Neural progenitor cell (in vitro differentiated cells): ENCODE data around the gene ADGRF1.

Experiments
- CTCF ChIP-seq: fragments of 200-600 bp; sonication (generic); IDR thresholded peaks from 2 replicates; pipeline ENCODE4 v1.5.1; 2017; ENCODE audit warnings: antibody characterized with exemption, mild to moderate bottlenecking
- EZH2 ChIP-seq: fragments of 200-600 bp; sonication (generic); IDR thresholded peaks from 2 replicates; pipeline ENCODE4 v1.6.1; 2017; ENCODE audit warnings: antibody characterized with exemption, mild to moderate bottlenecking, moderate library complexity
- EZH2phosphoT487 ChIP-seq: fragments of 200-600 bp; sonication (generic); IDR thresholded peaks from 2 replicates; pipeline ENCODE4 v1.6.1; 2017; ENCODE audit warnings: antibody characterized with exemption

GRCh38 chr6:47031656-47032055 is 10.5 kb downstream of the ADGRF1 start:
- TF ChIP-seq CTCF: no peak
- no peak for TF ChIP-seq EZH2
- no peak for TF ChIP-seq EZH2phosphoT487
